Tibial nerve (tissue), 4 donors: ENCODE data around the gene EFHC2. TPM values are rescaled to one million over a fixed set of nuclear protein-coding genes. Genes with fewer than 3 reads are reported as not detected.

Source experiments
- DNase-seq, 2 donors: peaks; one replicate each; pipeline ENCODE4 v3.0.0-alpha.2; 2019; ENCODE audit warnings: low spot score in 2 of 2
- H3K27ac ChIP-seq, 4 donors: fragments of 200-600 bp; sonication (generic) in 3 of 4; one replicate each; pipeline ENCODE4 v1.5.1; 2017 to 2019; ENCODE audit warnings: mild to moderate bottlenecking in 1 of 4
- H3K27me3 ChIP-seq, 2 donors: fragments of 200-600 bp; sonication (generic) in 1 of 2; one replicate each; pipeline versions ENCODE4 v1.5.1 to v1.6.0; 2017 to 2019
- H3K36me3 ChIP-seq, 3 donors: fragments of 200-600 bp; sonication (generic); one replicate each; pipeline ENCODE4 v1.5.1; 2018 to 2019
- H3K4me1 ChIP-seq, 4 donors: fragments of 200-600 bp; sonication (generic) in 3 of 4; one replicate each; pipeline ENCODE4 v1.5.1; 2017 to 2019
- H3K4me3 ChIP-seq, 4 donors: fragments of 200-600 bp; sonication (generic) in 3 of 4; one replicate each; pipeline ENCODE4 v1.5.1; 2017 to 2019; ENCODE audit warnings: mild to moderate bottlenecking in 1 of 4, moderate library complexity in 1 of 4
- H3K9me3 ChIP-seq, 4 donors: fragments of 200-600 bp; sonication (generic) in 3 of 4; one replicate each; pipeline ENCODE4 v1.5.1; 2017 to 2019
- EP300 ChIP-seq, 2 donors: sonication (generic); formaldehyde crosslinking; IDR thresholded peaks; one replicate each; pipeline ENCODE4 v1.6.1; 2017; ENCODE audit warnings: antibody characterized with exemption in 2 of 2, mild to moderate bottlenecking in 1 of 2
- POLR2A ChIP-seq, 2 donors: fragments of 450-650 bp; IDR thresholded peaks; one replicate each; pipeline ENCODE4 v1.6.1; 2017; ENCODE audit warnings: antibody characterized with exemption in 2 of 2, mild to moderate bottlenecking in 2 of 2, moderate library complexity in 2 of 2
- WGBS, 2 donors: methylation state at CpG; one replicate each; pipeline ENCODE4 v1.1.5; 2018; 5-methylcytosine and 5-hydroxymethylcytosine counted together
- total RNA-seq, 4 donors: library from RNA; depleted of rRNA; stranded (reverse); fragments of >200 nt; gene quantifications; one replicate each; pipeline ENCODE4 v1.1.0, GENCODE V29; 2016
- TF ChIP-seq, protein P1 (sequence below), 5 experiments: fragments of 200-600 bp in 3 of 5; fragments of 450-650 bp in 2 of 5; sonication (generic) in 3 of 5; IDR thresholded peaks; one replicate each; pipeline ENCODE4 v1.5.1; 2016 to 2019; ENCODE audit warnings: antibody characterized with exemption in 5 of 5, mild to moderate bottlenecking in 3 of 5, moderate library complexity in 2 of 5

Gene EFHC2
- total RNA-seq, 4 donors from 2014 or later, result 2.5 to 5.2 (median 4.0) TPM

GRCh38 chrX:44223150-44223549 is 120.3 kb downstream of the EFHC2 start:
- TF ChIP-seq POLR2A (IDR thresholded peaks at IDR 0.05) (no peak), EP300 (IDR thresholded peaks at IDR 0.05) (no peak)
- TF ChIP-seq, protein P1, sequence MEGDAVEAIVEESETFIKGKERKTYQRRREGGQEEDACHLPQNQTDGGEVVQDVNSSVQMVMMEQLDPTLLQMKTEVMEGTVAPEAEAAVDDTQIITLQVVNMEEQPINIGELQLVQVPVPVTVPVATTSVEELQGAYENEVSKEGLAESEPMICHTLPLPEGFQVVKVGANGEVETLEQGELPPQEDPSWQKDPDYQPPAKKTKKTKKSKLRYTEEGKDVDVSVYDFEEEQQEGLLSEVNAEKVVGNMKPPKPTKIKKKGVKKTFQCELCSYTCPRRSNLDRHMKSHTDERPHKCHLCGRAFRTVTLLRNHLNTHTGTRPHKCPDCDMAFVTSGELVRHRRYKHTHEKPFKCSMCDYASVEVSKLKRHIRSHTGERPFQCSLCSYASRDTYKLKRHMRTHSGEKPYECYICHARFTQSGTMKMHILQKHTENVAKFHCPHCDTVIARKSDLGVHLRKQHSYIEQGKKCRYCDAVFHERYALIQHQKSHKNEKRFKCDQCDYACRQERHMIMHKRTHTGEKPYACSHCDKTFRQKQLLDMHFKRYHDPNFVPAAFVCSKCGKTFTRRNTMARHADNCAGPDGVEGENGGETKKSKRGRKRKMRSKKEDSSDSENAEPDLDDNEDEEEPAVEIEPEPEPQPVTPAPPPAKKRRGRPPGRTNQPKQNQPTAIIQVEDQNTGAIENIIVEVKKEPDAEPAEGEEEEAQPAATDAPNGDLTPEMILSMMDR (IDR thresholded peaks at IDR 0.05), result no peak
- 10 to 14% methylated on average over 2 of the region's 2 CpGs for WGBS, 2 donors
- DNase-seq, result no peak

DNA sequence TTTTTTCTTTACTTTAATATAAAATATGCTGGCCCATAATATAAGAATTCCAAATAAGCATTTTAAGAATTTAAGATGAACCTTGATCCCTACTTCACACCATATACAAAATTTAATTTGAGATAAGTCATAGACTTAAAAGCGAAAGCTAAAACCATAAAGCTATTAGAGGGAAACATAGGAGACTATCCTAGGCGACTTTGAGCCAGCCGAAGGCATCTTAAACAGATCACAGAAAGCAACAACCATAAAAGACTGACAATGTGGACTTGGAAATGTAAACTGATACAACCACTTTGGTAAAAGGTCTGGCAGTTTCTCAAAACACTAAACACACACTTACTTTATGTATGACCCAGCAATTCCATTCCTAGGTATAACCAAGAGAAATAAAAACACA is 125.0 kb downstream of the EFHC2 start:
- Histone ChIP-seq H3K27me3 (peaks cover 0 to 5% of the 10 kb centered on the region in 2 donors), H3K4me3 (no peak overlapping the region), H3K27ac (no peak overlapping the region), H3K9me3 (no peaks in the 10 kb centered on the region), H3K36me3 (no peaks in the 10 kb centered on the region), H3K4me1 (no peaks in the 10 kb centered on the region)
- TF ChIP-seq EP300 (IDR thresholded peaks at IDR 0.05) (no peak), POLR2A (IDR thresholded peaks at IDR 0.05) (no peak)
- TF ChIP-seq, protein P1 (IDR thresholded peaks at IDR 0.05), result no peak
- no peak for DNase-seq
- 78 to 82% methylated on average over 3 of the region's 3 CpGs for WGBS, 2 donors

More at GRCh38 chrX:44223150-44223549, 120.3 kb downstream of the EFHC2 start:
- H3K4me3 ChIP-seq, result no peak overlapping the region
- H3K27ac ChIP-seq, result peak overlapping the region in 1 of 4 donors; percentile 19
- no peaks in the 10 kb centered on the region for H3K36me3 ChIP-seq
- no peaks in the 10 kb centered on the region for H3K9me3 ChIP-seq
- peaks cover 0 to 5% of the 10 kb centered on the region in 2 donors for H3K27me3 ChIP-seq
- no peaks in the 10 kb centered on the region for H3K4me1 ChIP-seq

- 73 to 80% methylated on average over 3 of the region's 3 CpGs for WGBS, 2 donors
- Histone ChIP-seq H3K9me3 (no peaks in the 10 kb centered on the region), H3K4me1 (no peaks in the 10 kb centered on the region), H3K27ac (no peak overlapping the region), H3K27me3 (peaks cover 0 to 3% of the 10 kb centered on the region in 2 donors), H3K4me3 (no peak overlapping the region), H3K36me3 (no peaks in the 10 kb centered on the region)
- TF ChIP-seq EP300 (IDR thresholded peaks at IDR 0.05), result no peak
- TF ChIP-seq, protein P1 (IDR thresholded peaks at IDR 0.05), result no peak
- TF ChIP-seq POLR2A (IDR thresholded peaks at IDR 0.05), result no peak
- DNase-seq, result no peak
Observed at GRCh38 chrX:44216171-44216570, 127.3 kb downstream of the EFHC2 start.

GRCh38 chrX:44203791-44204190 is 139.7 kb downstream of the EFHC2 start:
- Histone ChIP-seq H3K9me3 (no peaks in the 10 kb centered on the region), H3K4me1 (no peaks in the 10 kb centered on the region), H3K27me3 (peaks cover 0 to 4% of the 10 kb centered on the region in 2 donors), H3K27ac (no peak overlapping the region), H3K36me3 (no peaks in the 10 kb centered on the region), H3K4me3 (no peak overlapping the region)
- DNase-seq, result no peak
- WGBS, 2 donors, result 77 to 100% methylated on average over 1 of the region's 1 CpG
- TF ChIP-seq EP300 (IDR thresholded peaks at IDR 0.05), result no peak
- TF ChIP-seq, protein P1 (IDR thresholded peaks at IDR 0.05), result no peak
- TF ChIP-seq POLR2A (IDR thresholded peaks at IDR 0.05), result no peak

DNA sequence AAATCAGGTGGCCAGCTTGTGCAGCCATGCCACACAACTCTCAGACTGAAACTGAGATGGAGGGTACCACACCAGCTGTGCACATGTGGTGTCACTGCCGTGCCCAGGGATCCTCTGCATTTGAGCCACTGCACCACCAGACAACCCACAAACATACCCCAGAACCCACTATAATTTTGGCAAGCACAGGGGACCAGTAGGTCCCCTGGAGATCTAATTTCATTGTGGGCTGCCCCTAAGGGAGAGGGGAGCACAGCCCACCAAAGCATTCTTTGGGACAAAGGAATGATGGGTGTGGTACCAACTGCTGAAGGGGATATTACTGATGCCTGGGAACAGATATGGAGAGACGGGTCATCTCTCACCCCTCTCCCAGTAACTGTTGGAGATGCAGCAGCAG is 140.9 kb downstream of the EFHC2 start:
- TF ChIP-seq, protein P1 (IDR thresholded peaks at IDR 0.05), result no peak
- no peak for DNase-seq
- peaks cover 0 to 9% of the 10 kb centered on the region in 2 donors for H3K27me3 ChIP-seq
- WGBS, 2 donors, result 46 to 60% methylated on average over 2 of the region's 2 CpGs
- H3K9me3 ChIP-seq, result no peaks in the 10 kb centered on the region
- H3K4me3 ChIP-seq, result no peak overlapping the region
- H3K36me3 ChIP-seq, result no peaks in the 10 kb centered on the region
- no peak overlapping the region for H3K27ac ChIP-seq
- no peaks in the 10 kb centered on the region for H3K4me1 ChIP-seq
